Stimulated activated CD8-positive, alpha-beta memory T cell treated with anti-CD3 and anti-CD28 coated beads, Interleukin-7, amount 100 ng/mL, for 1 hour (primary cell): Measurements from ENCODE around the gene UTP18.
"Not testable (repeated sequence)": the region's sequence is repeated elsewhere in the genome, so short reads cannot be mapped to it uniquely, and the experiment has no call there.

Source experiments
- DNase-seq, 2 donors: peaks; one replicate each; pipeline ENCODE4 v3.0.0-alpha.2; 2020; ENCODE audit warnings: low read depth in 2 of 2

Gene UTP18

GRCh38 chr17:51330861-51331503 is 70.6 kb downstream of the UTP18 start:
- not testable (repeated sequence) for DNase-seq

- DNase-seq, result no peak
Observed at GRCh38 chr17:51335006-51335590, 74.8 kb downstream of the UTP18 start.

GRCh38 chr17:51335883-51336822 is 75.8 kb downstream of the UTP18 start:
- DNase-seq, result no peak

- DNase-seq, result no peak
Observed at GRCh38 chr17:51341457-51341856, 81.1 kb downstream of the UTP18 start.

GRCh38 chr17:51342257-51342656 is 81.9 kb downstream of the UTP18 start:
- no peak for DNase-seq

- no peak for DNase-seq
Observed at GRCh38 chr17:51344532-51344931, 84.2 kb downstream of the UTP18 start.

- no peak for DNase-seq
Observed at GRCh38 chr17:51346218-51346982, 86.1 kb downstream of the UTP18 start.
